HEK293 (cell line): Measurements from ENCODE around the gene RGS11.

Experiments used
- CTCF ChIP-seq: fragments of 450-650 bp; formaldehyde crosslinking; IDR thresholded peaks from 2 replicates; pipeline ENCODE4 v1.5.1; 2016; ENCODE audit warnings: missing biosample characterization, missing genetic modification characterization
- ZFHX2 ChIP-seq: fragments of 450-650 bp; formaldehyde crosslinking; conservative IDR thresholded peaks from 2 replicates; pipeline ENCODE4 v1.5.1; 2016; ENCODE audit warnings: missing biosample characterization, missing genetic modification characterization
- ZFP3 ChIP-seq: fragments of 450-650 bp; formaldehyde crosslinking; IDR thresholded peaks from 2 replicates; pipeline ENCODE4 v1.5.1; 2016; ENCODE audit warnings: low read depth, missing biosample characterization, missing genetic modification characterization
- ZNF518A ChIP-seq: fragments of 450-650 bp; formaldehyde crosslinking; conservative IDR thresholded peaks from 2 replicates; pipeline ENCODE4 v1.5.1; 2016; ENCODE audit warnings: low read depth, missing biosample characterization, missing genetic modification characterization
- ZNF558 ChIP-seq: fragments of 450-650 bp; formaldehyde crosslinking; IDR thresholded peaks from 2 replicates; pipeline ENCODE4 v1.5.1; 2016; ENCODE audit warnings: missing biosample characterization, missing genetic modification characterization
- ZNF677 ChIP-seq: fragments of 450-650 bp; IDR thresholded peaks from 2 replicates; pipeline ENCODE4 v1.5.0; 2018; ENCODE audit warnings: missing biosample characterization, mild to moderate bottlenecking, missing genetic modification characterization, moderate library complexity
- TF ChIP-seq, protein P1 (sequence below): fragments of 450-650 bp; formaldehyde crosslinking; IDR thresholded peaks from 2 replicates; pipeline ENCODE4 v1.5.1; 2016; ENCODE audit warnings: missing biosample characterization, missing genetic modification characterization

- TF ChIP-seq CTCF (tag by site-specific recombination) (no peak), ZFHX2 (tag by site-specific recombination) (no peak), ZNF518A (tag by site-specific recombination) (no peak), ZFP3 (tag by site-specific recombination) (no peak), ZNF558 (tag by site-specific recombination) (no peak), ZNF677 (tag by site-specific recombination) (no peak)
- TF ChIP-seq, protein P1, sequence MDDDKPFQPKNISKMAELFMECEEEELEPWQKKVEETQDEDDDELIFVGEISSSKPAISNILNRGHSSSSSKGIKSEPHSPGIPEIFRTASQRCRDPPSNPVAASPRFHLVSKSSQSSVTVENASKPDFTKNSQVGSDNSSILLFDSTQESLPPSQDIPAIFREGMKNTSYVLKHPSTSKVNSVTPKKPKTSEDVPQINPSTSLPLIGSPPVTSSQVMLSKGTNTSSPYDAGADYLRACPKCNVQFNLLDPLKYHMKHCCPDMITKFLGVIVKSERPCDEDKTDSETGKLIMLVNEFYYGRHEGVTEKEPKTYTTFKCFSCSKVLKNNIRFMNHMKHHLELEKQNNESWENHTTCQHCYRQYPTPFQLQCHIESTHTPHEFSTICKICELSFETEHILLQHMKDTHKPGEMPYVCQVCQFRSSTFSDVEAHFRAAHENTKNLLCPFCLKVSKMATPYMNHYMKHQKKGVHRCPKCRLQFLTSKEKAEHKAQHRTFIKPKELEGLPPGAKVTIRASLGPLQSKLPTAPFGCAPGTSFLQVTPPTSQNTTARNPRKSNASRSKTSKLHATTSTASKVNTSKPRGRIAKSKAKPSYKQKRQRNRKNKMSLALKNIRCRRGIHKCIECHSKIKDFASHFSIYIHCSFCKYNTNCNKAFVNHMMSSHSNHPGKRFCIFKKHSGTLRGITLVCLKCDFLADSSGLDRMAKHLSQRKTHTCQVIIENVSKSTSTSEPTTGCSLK (tag by site-specific recombination) = no peak
Observed at GRCh38 chr16:281660-282255, 6.0 kb upstream of the RGS11 start.
